ACC112 (cell line): ENCODE measurements around the gene NTM.

ENCODE experiments used
- H2AFZ ChIP-seq: fragments of 200-600 bp; sonication (generic); one replicate; pipeline ENCODE4 v1.6.0; 2017; ENCODE audit warnings: antibody characterized with exemption, low read length; ENCODE audit not compliant: unreplicated experiment
- H3K27ac ChIP-seq: fragments of 200-600 bp; sonication (generic); 2 replicates; pipeline ENCODE4 v1.5.1; 2014; ENCODE audit warnings: low read depth, mild to moderate bottlenecking, antibody characterized with exemption, low read length, moderate library complexity
- H3K27me3 ChIP-seq: fragments of 200-600 bp; sonication (generic); 2 replicates; pipeline ENCODE4 v1.6.1; 2014; ENCODE audit warnings: mild to moderate bottlenecking, antibody characterized with exemption, low read length, moderate library complexity, mixed read lengths; ENCODE audit not compliant: insufficient read depth
- H3K36me3 ChIP-seq: fragments of 200-600 bp; sonication (generic); 2 replicates; pipeline ENCODE4 v1.6.1; 2016; ENCODE audit warnings: mild to moderate bottlenecking, antibody characterized with exemption, low read length, moderate library complexity, mixed read lengths; ENCODE audit not compliant: insufficient read depth
- H3K4me1 ChIP-seq: fragments of 200-600 bp; sonication (generic); one replicate; pipeline ENCODE4 v1.6.1; 2016; ENCODE audit warnings: low read length, mixed read lengths; ENCODE audit not compliant: insufficient read depth, unreplicated experiment, control insufficient read depth
- H3K4me3 ChIP-seq: fragments of 200-600 bp; sonication (generic); 2 replicates; pipeline ENCODE4 v1.5.1; 2014; ENCODE audit warnings: mild to moderate bottlenecking, low read depth, low read length
- H3K79me2 ChIP-seq: fragments of 200-600 bp; sonication (generic); one replicate; pipeline ENCODE4 v1.6.0; 2016; ENCODE audit warnings: low read length; ENCODE audit not compliant: control insufficient read depth, unreplicated experiment, insufficient read depth

The NTM gene

DNA sequence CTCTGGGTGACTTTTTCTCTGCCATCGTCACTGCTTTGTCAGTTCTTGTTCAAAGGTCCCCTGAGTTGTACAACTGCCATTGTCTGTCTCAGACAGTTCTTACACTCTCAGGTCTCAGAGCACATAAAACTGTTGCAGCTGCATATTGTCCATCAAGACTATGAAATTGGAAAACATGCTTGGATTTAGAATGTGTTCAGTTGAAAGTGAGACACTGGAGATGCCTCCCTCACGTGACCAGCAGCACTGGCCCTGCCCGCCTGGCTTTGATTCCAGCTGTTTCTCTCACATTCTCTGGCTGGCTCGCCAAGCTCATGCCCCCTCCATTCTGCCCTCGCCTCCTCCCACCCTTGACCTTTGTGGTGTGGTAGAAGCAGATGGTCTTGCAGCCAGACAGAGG lies 244.2 kb downstream of the NTM start:
- Histone ChIP-seq H3K79me2 (no peaks in the 10 kb centered on the region), H3K4me1 (no peaks in the 10 kb centered on the region), H3K36me3 (no peaks in the 10 kb centered on the region), H2AFZ (no peak overlapping the region), H3K27me3 (no peaks in the 10 kb centered on the region), H3K4me3 (no peak overlapping the region), H3K27ac (no peak overlapping the region)

DNA sequence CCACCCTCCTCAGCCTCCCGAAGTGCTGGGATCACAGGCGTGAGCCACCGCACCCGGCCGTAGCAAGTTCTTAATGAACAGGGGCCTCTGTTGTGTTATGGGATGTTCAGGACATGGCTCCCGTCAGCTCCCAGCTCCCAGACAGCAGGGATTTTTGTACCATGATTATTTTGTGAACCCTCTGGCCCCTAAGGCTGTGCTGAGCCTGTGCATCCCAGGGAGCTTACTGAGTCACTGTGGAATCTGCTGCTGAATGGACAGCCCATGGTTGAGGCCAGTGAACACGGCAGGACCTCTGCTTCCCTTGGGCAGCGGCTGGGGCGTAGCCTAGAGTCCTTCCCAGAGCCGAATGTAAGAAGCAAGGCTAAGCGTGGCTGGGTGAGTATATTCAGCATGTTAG lies 245.2 kb downstream of the NTM start:
- Histone ChIP-seq H3K27ac (no peak overlapping the region), H3K27me3 (no peaks in the 10 kb centered on the region), H2AFZ (no peak overlapping the region), H3K4me1 (no peaks in the 10 kb centered on the region), H3K79me2 (no peaks in the 10 kb centered on the region), H3K36me3 (no peaks in the 10 kb centered on the region), H3K4me3 (no peak overlapping the region)

DNA sequence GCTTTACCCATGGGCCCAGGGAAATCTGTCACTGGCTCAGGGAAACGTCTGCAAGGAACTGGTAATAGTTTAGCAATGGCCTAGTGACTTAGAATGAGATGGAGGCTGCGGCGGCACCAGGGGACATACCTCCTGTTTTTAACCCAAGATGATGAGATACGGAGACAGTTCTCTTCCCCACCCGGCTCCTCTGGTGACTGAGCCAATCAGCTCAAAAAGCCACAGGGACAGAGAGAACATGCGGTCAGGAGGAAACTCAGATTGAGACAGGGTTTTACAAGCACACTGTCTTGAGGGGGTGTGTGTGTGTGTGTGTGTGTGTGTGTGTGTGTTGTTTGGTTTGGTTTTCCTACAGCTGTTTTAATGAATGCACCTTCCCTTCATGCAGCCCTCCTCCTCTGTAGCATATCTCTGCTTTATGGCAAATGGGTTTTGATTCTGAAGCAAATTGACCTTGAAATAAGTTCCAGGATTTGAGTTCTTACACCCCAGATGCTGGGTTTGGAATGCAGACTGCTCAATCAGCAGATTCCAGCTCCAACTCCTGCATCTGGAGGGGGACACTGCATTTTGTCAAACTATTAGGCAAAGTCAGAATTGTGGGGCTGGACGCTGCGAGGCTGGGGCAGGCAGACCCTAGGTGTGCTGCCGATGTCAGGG lies 246.2 kb downstream of the NTM start:
- Histone ChIP-seq H3K4me1 (no peaks in the 10 kb centered on the region), H3K79me2 (no peaks in the 10 kb centered on the region), H3K27ac (no peak overlapping the region)

DNA sequence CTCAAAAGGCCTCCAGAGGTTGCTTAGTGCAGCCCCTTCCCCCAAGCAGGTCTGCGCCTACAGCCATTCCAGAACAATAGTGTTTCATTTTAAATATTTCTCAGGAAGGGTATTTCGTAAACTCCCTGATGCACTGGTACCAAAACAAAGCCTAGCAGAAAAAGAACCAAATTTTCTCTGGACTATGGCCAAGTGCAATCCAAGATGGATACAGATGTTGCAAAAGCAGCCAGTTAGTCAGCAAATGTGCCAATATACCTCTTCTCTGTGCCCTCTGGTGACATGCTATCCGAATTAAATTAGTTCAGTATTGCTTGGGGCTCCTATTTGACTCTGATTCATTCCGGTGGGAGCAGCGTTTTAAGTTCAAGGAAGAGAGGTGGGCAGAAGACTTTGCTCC lies 247.8 kb downstream of the NTM start:
- H3K4me3 ChIP-seq = no peak overlapping the region
- no peaks in the 10 kb centered on the region for H3K4me1 ChIP-seq
- H3K27ac ChIP-seq = no peak overlapping the region
- no peaks in the 10 kb centered on the region for H3K79me2 ChIP-seq
- H2AFZ ChIP-seq = no peak overlapping the region
- no peaks in the 10 kb centered on the region for H3K27me3 ChIP-seq
- H3K36me3 ChIP-seq = no peaks in the 10 kb centered on the region

More for the DNA sequence above, 246.2 kb downstream of the NTM start:
- no peaks in the 10 kb centered on the region for H3K36me3 ChIP-seq
- H3K4me3 ChIP-seq = no peak overlapping the region
- no peaks in the 10 kb centered on the region for H3K27me3 ChIP-seq
- H2AFZ ChIP-seq = no peak overlapping the region

DNA sequence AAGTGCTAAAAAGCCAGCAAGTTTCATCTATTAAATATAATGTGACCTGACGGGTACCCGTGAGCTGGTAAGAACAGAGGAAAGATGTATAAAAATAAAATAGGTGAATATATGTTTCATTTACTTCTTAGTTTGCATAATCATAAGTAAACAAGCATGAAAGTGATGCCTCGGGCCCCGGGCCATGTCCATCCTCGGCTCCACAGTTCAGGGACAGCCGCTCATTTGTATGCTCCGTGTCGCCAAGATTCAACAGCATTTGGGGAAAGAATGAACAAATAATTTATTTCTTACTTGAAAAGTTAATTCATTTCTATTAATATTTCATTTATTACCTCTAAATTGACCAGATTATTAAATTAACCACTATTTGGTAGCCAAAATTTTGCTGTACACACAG lies 251.8 kb downstream of the NTM start:
- Histone ChIP-seq H3K36me3 (no peaks in the 10 kb centered on the region), H3K4me3 (no peak overlapping the region), H3K79me2 (no peaks in the 10 kb centered on the region), H3K4me1 (no peaks in the 10 kb centered on the region), H3K27ac (no peak overlapping the region), H2AFZ (no peak overlapping the region), H3K27me3 (no peaks in the 10 kb centered on the region)

DNA sequence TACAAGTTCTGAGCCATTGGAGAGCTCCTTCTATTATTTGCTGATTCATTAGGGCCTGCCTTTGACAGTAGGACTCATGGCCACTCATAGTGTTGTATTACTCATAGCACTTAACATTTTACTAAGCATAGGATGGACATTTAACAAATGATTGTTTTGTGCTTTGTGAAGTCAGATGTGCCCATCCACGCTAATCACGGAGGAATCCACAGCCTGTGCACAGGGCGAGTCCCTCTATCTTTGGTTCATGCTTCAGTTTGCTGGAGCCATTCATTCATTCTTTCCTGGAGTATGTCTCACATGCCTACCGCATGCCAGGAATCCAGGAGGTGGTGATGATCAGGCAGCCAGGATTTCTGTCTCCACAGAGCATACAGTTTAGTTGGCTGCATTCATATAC lies 254.1 kb downstream of the NTM start:
- no peak overlapping the region for H3K4me3 ChIP-seq
- no peaks in the 10 kb centered on the region for H3K79me2 ChIP-seq
- 0 out of 2 replicates have a peak, but pooled peaks cover under 1% of the 10 kb centered on the region for H3K27me3 ChIP-seq
- H2AFZ ChIP-seq = no peak overlapping the region
- no peak overlapping the region for H3K27ac ChIP-seq
- H3K36me3 ChIP-seq = no peaks in the 10 kb centered on the region
- no peaks in the 10 kb centered on the region for H3K4me1 ChIP-seq

DNA sequence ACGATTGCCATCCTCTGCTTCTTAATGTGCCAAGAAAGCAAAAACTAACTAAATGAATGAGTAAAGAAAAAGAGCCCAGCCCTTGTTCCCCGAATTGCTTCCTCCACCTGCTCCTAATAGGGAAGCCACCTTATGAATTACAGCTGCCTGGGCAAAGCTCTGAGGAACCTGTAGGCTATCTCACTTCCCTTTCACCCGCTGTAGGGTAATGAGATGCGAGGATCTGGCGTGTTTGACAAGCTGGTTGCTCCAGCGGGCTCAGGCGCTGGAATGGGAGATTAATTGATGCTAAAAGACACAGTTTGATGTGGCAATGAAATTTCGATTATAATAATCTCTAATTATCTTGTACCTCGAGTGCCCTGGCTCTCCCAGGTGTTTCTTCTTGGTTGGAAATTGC lies 256.4 kb downstream of the NTM start:
- H3K4me3 ChIP-seq = no peak overlapping the region
- no peak overlapping the region for H2AFZ ChIP-seq
- H3K79me2 ChIP-seq = no peaks in the 10 kb centered on the region
- H3K4me1 ChIP-seq = no peaks in the 10 kb centered on the region
- no peaks in the 10 kb centered on the region for H3K36me3 ChIP-seq
- no peak overlapping the region for H3K27ac ChIP-seq
- peaks cover 15% of the 10 kb centered on the region; the same call in 1 of the 2 replicates for H3K27me3 ChIP-seq

DNA sequence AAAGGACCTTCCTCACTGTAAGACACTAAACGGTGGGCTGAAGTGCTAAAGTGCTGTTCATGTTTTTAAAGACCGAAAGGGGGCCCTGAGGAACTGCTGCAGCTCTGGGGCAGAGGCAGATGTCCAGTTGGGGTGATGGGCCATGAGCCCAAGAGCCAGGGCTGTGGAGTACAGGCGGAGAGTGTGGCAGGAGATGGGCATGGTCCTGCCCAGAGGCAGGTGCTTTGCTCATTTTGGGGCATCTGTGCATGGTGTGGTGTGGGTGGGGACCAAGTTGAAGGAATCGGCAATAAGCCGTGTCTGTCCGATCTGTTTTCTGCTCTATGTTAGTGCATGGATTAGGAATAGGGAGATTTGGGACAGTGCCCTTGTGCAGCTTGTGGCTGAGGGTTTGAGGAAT lies 258.3 kb downstream of the NTM start:
- Histone ChIP-seq H3K4me1 (no peaks in the 10 kb centered on the region), H2AFZ (no peak overlapping the region), H3K79me2 (no peaks in the 10 kb centered on the region), H3K36me3 (no peaks in the 10 kb centered on the region), H3K4me3 (no peak overlapping the region), H3K27me3 (peaks cover 15% of the 10 kb centered on the region; the same call in 1 of the 2 replicates), H3K27ac (no peak overlapping the region)

DNA sequence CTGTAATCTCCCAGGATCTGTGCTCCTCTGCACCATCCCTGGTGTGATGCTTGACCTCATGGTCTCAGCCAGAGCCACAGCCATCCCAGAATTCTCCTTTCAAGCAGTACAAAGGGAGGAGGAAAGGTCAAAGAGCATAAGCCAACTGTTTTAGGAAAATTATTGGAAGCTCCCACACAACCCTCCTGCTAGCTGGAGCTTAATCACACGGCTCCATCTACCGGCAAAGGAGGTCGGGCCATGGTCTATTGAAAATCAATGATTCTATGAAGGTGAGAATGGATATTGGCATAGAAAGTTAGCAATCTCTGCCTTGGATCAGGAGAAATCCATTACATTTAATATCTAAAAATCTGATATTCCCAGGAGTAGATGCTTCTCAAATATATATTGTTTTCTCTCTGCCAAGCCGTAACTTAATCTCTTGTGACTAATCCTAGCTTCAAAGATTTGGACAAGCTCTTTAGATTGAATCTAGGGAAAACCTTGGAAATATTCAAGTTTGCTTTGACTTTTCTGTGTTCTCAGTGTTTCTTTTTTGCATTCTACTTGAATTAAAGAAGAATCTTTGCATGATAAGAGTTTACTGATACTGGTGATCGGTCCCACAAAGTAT lies 259.6 kb downstream of the NTM start:
- H2AFZ ChIP-seq = no peak overlapping the region
- H3K79me2 ChIP-seq = no peaks in the 10 kb centered on the region
- H3K36me3 ChIP-seq = no peaks in the 10 kb centered on the region
- no peak overlapping the region for H3K27ac ChIP-seq
- H3K27me3 ChIP-seq = peaks cover 18% of the 10 kb centered on the region; the same call in 1 of the 2 replicates
- H3K4me1 ChIP-seq = no peaks in the 10 kb centered on the region
- no peak overlapping the region for H3K4me3 ChIP-seq

DNA sequence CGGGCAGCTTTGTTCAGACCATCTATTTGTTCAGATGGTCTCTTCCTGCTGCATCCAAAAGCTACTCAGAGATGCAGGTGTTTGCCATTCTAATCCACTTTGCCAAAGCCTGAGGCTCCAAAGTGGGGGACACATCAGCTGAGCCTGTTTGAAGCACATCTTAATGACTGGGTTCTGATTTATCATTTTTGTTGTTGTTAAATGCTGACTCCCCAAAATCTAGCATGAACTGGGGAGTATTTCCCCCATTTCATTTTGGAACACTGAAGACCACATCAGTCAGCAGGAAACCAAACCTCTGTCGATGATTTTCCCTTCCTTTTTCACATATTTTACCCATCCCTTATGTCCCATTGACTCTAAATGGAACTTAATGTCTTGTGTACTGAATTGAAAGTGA lies 262.6 kb downstream of the NTM start:
- H3K36me3 ChIP-seq = no peaks in the 10 kb centered on the region
- no peaks in the 10 kb centered on the region for H3K79me2 ChIP-seq
- no peaks in the 10 kb centered on the region for H3K4me1 ChIP-seq
- peaks cover 18% of the 10 kb centered on the region; the same call in 1 of the 2 replicates for H3K27me3 ChIP-seq
- H3K27ac ChIP-seq = no peak overlapping the region
- H3K4me3 ChIP-seq = no peak overlapping the region
- H2AFZ ChIP-seq = no peak overlapping the region
